ENCODE measurements around the gene TBRG4.

The TBRG4 gene

DNA sequence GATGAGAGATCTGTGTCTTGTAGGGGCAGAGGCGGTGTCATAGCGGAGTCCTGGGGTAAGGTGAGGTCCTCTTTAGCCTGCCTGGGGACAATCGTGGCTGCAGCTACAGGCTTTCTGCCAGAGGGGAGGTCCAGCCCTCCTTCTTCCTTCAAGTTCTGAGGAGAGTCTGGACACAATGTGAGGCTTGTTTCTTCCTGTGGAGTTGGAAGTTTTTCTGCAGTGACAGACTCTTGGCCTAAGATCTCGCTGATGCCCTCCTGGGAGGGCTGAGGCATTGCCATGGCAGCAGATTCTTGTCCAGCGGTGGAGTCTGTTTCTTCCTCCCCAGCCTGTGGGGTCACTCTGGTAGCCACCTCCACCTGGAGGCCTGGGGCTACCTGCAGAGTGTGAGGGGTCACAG lies 27.2 kb downstream of the TBRG4 start:
- TF ChIP-seq, protein P1, sequence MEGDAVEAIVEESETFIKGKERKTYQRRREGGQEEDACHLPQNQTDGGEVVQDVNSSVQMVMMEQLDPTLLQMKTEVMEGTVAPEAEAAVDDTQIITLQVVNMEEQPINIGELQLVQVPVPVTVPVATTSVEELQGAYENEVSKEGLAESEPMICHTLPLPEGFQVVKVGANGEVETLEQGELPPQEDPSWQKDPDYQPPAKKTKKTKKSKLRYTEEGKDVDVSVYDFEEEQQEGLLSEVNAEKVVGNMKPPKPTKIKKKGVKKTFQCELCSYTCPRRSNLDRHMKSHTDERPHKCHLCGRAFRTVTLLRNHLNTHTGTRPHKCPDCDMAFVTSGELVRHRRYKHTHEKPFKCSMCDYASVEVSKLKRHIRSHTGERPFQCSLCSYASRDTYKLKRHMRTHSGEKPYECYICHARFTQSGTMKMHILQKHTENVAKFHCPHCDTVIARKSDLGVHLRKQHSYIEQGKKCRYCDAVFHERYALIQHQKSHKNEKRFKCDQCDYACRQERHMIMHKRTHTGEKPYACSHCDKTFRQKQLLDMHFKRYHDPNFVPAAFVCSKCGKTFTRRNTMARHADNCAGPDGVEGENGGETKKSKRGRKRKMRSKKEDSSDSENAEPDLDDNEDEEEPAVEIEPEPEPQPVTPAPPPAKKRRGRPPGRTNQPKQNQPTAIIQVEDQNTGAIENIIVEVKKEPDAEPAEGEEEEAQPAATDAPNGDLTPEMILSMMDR (conservative IDR thresholded peaks at IDR 0.05; ENCODE audit: low read depth, low read length) = no peak
- H3K4me3 ChIP-seq (ENCODE audit: low read length) = no peak overlapping the region
- DNase-seq (ENCODE audit: low read depth) = no peak

DNA sequence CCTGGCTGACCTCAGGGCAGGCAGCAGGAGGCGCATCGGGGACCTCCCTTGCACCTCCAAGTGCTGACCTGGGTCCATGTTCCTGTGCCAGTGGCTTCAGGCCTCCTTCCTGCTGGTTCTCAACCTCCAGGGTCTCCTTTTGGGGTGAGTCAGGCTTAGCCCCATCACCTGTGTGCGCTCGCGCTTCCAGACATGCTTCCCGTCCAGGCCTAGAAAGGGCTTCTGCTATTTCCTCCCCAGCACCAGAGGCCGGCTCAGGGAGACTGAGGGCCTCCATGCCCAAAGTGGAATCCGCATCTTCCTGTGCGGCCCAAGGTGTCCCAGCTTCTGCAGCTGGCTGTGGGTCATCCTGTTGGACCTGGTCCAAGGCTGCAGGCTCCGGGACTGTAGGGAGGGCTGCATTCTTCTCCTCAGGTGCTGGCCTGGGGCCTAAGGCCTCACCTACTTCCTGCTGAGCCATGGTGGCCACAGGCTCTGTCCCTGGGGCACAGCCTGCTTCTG lies 28.6 kb downstream of the TBRG4 start:
- no peak for DNase-seq (ENCODE audit: low read depth)
- no peak overlapping the region for H3K4me3 ChIP-seq (ENCODE audit: low read length)
- TF ChIP-seq, protein P1 (conservative IDR thresholded peaks at IDR 0.05; ENCODE audit: low read depth, low read length) = no peak

DNA sequence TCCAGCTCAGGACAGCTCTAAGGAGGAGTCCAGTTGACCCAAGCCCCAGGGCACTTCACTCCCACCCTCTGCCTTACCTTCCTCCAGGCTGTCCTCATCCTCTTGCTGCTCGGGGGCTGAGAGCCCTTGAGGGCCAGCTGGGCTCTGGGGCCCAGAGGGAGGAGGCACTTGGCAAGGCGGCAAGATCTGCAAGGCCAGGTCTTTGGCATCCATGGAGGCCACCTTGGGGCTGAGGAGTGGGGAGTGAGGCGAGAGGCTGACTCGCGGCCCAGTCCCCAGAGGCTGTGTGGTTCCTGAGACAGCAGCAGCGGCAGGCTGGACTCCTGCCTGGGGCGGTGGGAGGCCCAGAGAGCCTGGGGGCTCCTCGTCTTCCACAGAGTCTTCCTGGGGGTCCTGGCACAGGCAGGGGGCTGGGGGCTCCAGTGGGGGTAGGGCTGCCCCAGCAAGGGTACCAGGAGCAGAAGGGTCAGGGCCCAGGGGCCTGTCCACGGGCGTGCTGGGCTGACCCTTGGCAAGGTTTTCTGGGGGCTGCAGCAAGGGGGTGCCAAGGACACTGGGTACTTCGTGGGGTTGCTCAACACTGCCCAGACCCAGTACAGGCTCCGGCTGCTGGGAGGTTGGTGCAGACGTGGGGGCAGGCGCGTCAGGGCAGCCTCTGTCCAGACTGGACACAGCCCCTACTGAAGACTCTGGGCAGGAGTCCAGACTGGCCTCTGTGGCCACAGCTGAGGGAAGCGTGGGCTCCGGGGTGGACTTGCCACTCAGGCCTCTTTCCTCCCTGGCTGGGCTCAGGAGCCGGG lies 29.3 kb downstream of the TBRG4 start:
- no peak overlapping the region for H3K4me3 ChIP-seq (ENCODE audit: low read length)
- DNase-seq (ENCODE audit: low read depth) = no peak
- TF ChIP-seq, protein P1 (conservative IDR thresholded peaks at IDR 0.05; ENCODE audit: low read depth, low read length) = no peak

DNA sequence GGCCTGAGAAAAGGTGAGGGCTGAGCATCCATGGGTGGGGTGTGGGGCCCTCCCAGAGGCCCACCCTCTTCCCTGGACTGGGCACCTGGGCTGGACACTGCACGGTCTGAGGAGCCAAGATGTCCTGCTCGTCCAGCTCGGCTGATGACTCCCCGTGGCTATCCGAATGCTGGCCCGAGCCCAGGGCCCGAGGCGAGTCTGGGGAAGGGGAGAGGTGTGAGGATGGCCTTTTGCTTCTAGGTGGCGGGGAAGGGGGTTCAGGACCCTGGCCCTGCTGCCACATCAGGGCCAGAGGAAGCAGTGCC lies 29.9 kb downstream of the TBRG4 start:
- TF ChIP-seq, protein P1 (conservative IDR thresholded peaks at IDR 0.05; ENCODE audit: low read depth, low read length) = no peak
- H3K4me3 ChIP-seq (ENCODE audit: low read length) = no peak overlapping the region
- no peak for DNase-seq (ENCODE audit: low read depth)

DNA sequence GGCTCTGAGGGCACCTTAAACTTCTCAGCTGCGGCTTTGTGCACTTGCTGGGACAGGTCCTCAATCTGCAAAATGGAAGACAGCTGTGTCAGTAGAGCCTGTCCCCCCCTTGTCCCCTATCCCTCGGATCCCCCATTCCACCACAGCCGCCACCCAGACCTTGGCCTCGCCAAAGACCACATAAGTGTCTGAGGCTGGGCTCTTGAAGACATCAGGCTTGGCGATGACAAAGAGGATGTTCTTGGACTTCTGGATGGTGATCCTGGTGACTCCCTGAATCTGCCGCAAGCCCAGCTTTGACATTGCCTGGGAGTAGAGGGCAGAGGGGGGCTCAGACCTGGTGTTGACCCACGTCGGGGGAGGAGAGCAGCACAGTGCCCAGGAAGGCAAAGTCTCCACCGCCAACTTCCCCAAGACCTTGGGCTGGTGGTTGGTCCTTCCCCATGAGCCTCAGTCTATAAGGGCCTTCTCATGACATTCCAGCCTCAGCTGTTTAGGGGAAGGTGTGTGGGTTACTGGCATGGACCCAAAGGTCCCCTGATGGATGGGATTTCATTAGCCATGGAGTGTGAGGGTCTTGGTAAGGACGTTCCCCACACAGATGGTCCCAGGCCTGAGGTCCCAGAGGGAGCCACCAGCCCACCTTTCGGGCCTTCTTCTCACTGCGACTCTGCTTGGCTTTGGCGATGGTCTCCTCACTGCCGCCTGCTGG lies 30.4 kb downstream of the TBRG4 start:
- TF ChIP-seq, protein P1 (conservative IDR thresholded peaks at IDR 0.05; ENCODE audit: low read depth, low read length) = no peak
- no peak overlapping the region for H3K4me3 ChIP-seq (ENCODE audit: low read length)
- DNase-seq (ENCODE audit: low read depth) = no peak

DNA sequence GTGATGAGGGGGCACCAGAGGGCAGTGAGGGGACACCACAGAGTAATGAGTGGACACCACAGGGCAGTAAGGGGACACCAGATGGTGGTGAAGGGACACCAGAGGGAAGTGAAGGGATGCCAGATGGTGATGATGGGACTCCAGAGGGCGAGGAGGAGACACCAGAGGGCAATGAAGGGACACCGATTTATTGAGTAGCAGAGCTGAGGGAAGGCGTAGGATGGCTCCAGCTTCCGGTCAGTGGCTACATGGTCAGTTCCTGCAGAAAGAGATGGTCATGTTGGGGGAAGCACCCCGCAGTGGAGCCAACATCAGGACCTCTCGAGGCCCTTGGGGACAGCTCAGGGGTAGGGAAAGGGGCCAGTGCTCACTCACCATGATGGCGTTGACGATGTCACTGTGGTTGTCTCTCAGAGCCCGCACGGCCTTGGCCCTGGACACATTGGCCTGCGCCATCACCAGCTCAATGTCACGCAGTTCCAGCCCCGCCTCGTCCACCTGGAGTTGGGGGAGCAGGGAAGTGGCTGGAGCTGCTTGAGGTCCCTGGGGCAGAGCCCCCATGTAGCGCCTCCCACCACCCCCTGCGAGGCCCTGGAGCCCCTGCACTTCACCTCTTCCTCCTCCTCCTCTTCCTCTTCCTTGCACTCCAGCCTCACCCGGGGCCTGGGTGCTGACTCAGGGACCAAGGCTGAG lies 31.1 kb downstream of the TBRG4 start:
- TF ChIP-seq, protein P1 (conservative IDR thresholded peaks at IDR 0.05; ENCODE audit: low read depth, low read length) = no peak
- H3K4me3 ChIP-seq (ENCODE audit: low read length) = no peak overlapping the region
- no peak for DNase-seq (ENCODE audit: low read depth)
